ENCODE results near the gene APBA1. TPM values are rescaled to one million over a fixed set of nuclear protein-coding genes. Genes with fewer than 3 reads are reported as not detected.

APBA1 gene
- 0.52 and 0.81 TPM in 2 replicates for total RNA-seq (2014; rRNA removed; shearing (Covaris generic))

GRCh38 chr9:69671879-69672595 lies at the start of gene APBA1:
APBA1 (minus strand) TSS chr9:69672371.
- H3K4me3 ChIP-seq (ENCODE audit: insufficient read depth, low read depth, low read length), result peak within 1 kb of the TSS; percentile 51
- H3K36me3 ChIP-seq (replicated peaks; ENCODE audit: control insufficient read depth, insufficient read depth, low read length), result no peaks in the 10 kb centered on the region
- peaks cover 19% of the 10 kb centered on the region for H3K27me3 ChIP-seq (ENCODE audit: control insufficient read depth, insufficient read depth, low read length)
- peak; percentile 83 for DNase-seq

- no peaks in the 10 kb centered on the region for H3K27me3 ChIP-seq (ENCODE audit: control insufficient read depth, insufficient read depth, low read length)
- DNase-seq, result no peak
- H3K4me3 ChIP-seq (ENCODE audit: insufficient read depth, low read depth, low read length), result no peak overlapping the region
- peaks cover 15% of the 10 kb centered on the region for H3K36me3 ChIP-seq (replicated peaks; ENCODE audit: control insufficient read depth, insufficient read depth, low read length)
Measured at GRCh38 chr9:69719983-69720382, 47.8 kb upstream of the APBA1 start.

GRCh38 chr9:69719367-69719766 lies 47.2 kb upstream of the APBA1 start:
- H3K4me3 ChIP-seq (ENCODE audit: insufficient read depth, low read depth, low read length), result no peak overlapping the region
- H3K27me3 ChIP-seq (ENCODE audit: control insufficient read depth, insufficient read depth, low read length), result no peaks in the 10 kb centered on the region
- DNase-seq, result no peak
- H3K36me3 ChIP-seq (replicated peaks; ENCODE audit: control insufficient read depth, insufficient read depth, low read length), result peaks cover 14% of the 10 kb centered on the region

- Histone ChIP-seq H3K27me3 (ENCODE audit: control insufficient read depth, insufficient read depth, low read length) (no peaks in the 10 kb centered on the region), H3K36me3 (replicated peaks; ENCODE audit: control insufficient read depth, insufficient read depth, low read length) (peaks cover 15% of the 10 kb centered on the region), H3K4me3 (ENCODE audit: insufficient read depth, low read depth, low read length) (no peak overlapping the region)
- DNase-seq, result no peak
Measured at GRCh38 chr9:69718218-69718617, 46.0 kb upstream of the APBA1 start.

- no peak for DNase-seq
- H3K36me3 ChIP-seq (replicated peaks; ENCODE audit: control insufficient read depth, insufficient read depth, low read length), result peaks cover 8% of the 10 kb centered on the region
- no peak overlapping the region for H3K4me3 ChIP-seq (ENCODE audit: insufficient read depth, low read depth, low read length)
- H3K27me3 ChIP-seq (ENCODE audit: control insufficient read depth, insufficient read depth, low read length), result no peaks in the 10 kb centered on the region
Measured at GRCh38 chr9:69715825-69716224, 43.7 kb upstream of the APBA1 start.

GRCh38 chr9:69715096-69715495 lies 42.9 kb upstream of the APBA1 start:
- Histone ChIP-seq H3K27me3 (ENCODE audit: control insufficient read depth, insufficient read depth, low read length) (no peaks in the 10 kb centered on the region), H3K4me3 (ENCODE audit: insufficient read depth, low read depth, low read length) (no peak overlapping the region), H3K36me3 (replicated peaks; ENCODE audit: control insufficient read depth, insufficient read depth, low read length) (peaks cover 8% of the 10 kb centered on the region)
- DNase-seq, result no peak

- H3K36me3 ChIP-seq (replicated peaks; ENCODE audit: control insufficient read depth, insufficient read depth, low read length), result no peaks in the 10 kb centered on the region
- no peaks in the 10 kb centered on the region for H3K27me3 ChIP-seq (ENCODE audit: control insufficient read depth, insufficient read depth, low read length)
- DNase-seq, result no peak
- no peak overlapping the region for H3K4me3 ChIP-seq (ENCODE audit: insufficient read depth, low read depth, low read length)
Measured at GRCh38 chr9:69697475-69697874, 25.3 kb upstream of the APBA1 start.

- Histone ChIP-seq H3K4me3 (ENCODE audit: insufficient read depth, low read depth, low read length) (no peak overlapping the region), H3K36me3 (replicated peaks; ENCODE audit: control insufficient read depth, insufficient read depth, low read length) (no peaks in the 10 kb centered on the region), H3K27me3 (ENCODE audit: control insufficient read depth, insufficient read depth, low read length) (no peaks in the 10 kb centered on the region)
- no peak for DNase-seq
Measured at GRCh38 chr9:69696802-69697201, 24.6 kb upstream of the APBA1 start.

- DNase-seq, result no peak
- Histone ChIP-seq H3K4me3 (ENCODE audit: insufficient read depth, low read depth, low read length) (no peak overlapping the region), H3K27me3 (ENCODE audit: control insufficient read depth, insufficient read depth, low read length) (no peaks in the 10 kb centered on the region), H3K36me3 (replicated peaks; ENCODE audit: control insufficient read depth, insufficient read depth, low read length) (no peaks in the 10 kb centered on the region)
Measured at GRCh38 chr9:69689991-69690538, 17.9 kb upstream of the APBA1 start.

GRCh38 chr9:69683927-69684326 lies 11.8 kb upstream of the APBA1 start:
- no peak for DNase-seq
- no peaks in the 10 kb centered on the region for H3K36me3 ChIP-seq (replicated peaks; ENCODE audit: control insufficient read depth, insufficient read depth, low read length)

GRCh38 chr9:69678843-69679538 lies 6.8 kb upstream of the APBA1 start:
- Histone ChIP-seq H3K4me3 (ENCODE audit: insufficient read depth, low read depth, low read length) (no peak overlapping the region), H3K36me3 (replicated peaks; ENCODE audit: control insufficient read depth, insufficient read depth, low read length) (no peaks in the 10 kb centered on the region), H3K27me3 (ENCODE audit: control insufficient read depth, insufficient read depth, low read length) (no peaks in the 10 kb centered on the region)
- no peak for DNase-seq

More at GRCh38 chr9:69683927-69684326, 11.8 kb upstream of the APBA1 start:
- no peak overlapping the region for H3K4me3 ChIP-seq (ENCODE audit: insufficient read depth, low read depth, low read length)
- H3K27me3 ChIP-seq (ENCODE audit: control insufficient read depth, insufficient read depth, low read length), result no peaks in the 10 kb centered on the region

GRCh38 chr9:69677931-69678330 lies 5.8 kb upstream of the APBA1 start:
- H3K4me3 ChIP-seq (ENCODE audit: insufficient read depth, low read depth, low read length), result no peak overlapping the region
- no peaks in the 10 kb centered on the region for H3K36me3 ChIP-seq (replicated peaks; ENCODE audit: control insufficient read depth, insufficient read depth, low read length)
- no peaks in the 10 kb centered on the region for H3K27me3 ChIP-seq (ENCODE audit: control insufficient read depth, insufficient read depth, low read length)
- no peak for DNase-seq

GRCh38 chr9:69675563-69675962 lies 3.4 kb upstream of the APBA1 start:
- H3K36me3 ChIP-seq (replicated peaks; ENCODE audit: control insufficient read depth, insufficient read depth, low read length), result no peaks in the 10 kb centered on the region
- DNase-seq, result no peak
- H3K27me3 ChIP-seq (ENCODE audit: control insufficient read depth, insufficient read depth, low read length), result peaks cover 15% of the 10 kb centered on the region
- no peak overlapping the region for H3K4me3 ChIP-seq (ENCODE audit: insufficient read depth, low read depth, low read length)

- H3K36me3 ChIP-seq (replicated peaks; ENCODE audit: control insufficient read depth, insufficient read depth, low read length), result no peaks in the 10 kb centered on the region
- DNase-seq, result no peak
- peaks cover 19% of the 10 kb centered on the region for H3K27me3 ChIP-seq (ENCODE audit: control insufficient read depth, insufficient read depth, low read length)
- H3K4me3 ChIP-seq (ENCODE audit: insufficient read depth, low read depth, low read length), result no peak overlapping the region
Measured at GRCh38 chr9:69674716-69675438, 2.7 kb upstream of the APBA1 start.

Data from H7 (cell line).